Endothelial cell of umbilical vein (primary cell): Measurements from ENCODE around the gene INSIG2. TPM values are rescaled to one million over a fixed set of nuclear protein-coding genes. Genes with fewer than 3 reads are reported as not detected.

ENCODE experiments used
- BruUV-seq: library from RNA; stranded (reverse); fragments of 400-500 nt; replicated peaks from 2 replicates; lab custom pipeline; 2021; lab: Mats Ljungman, UMichigan
- CTCF ChIA-PET: fragments of 300-600, 350-600 bp; sonication (Branson Sonifier 250); formaldehyde crosslinking; loops from one replicate; lab custom pipeline; 2021; ENCODE audit warnings: antibody characterized with exemption, inconsistent platforms; lab: Charles Lee
- POLR2A ChIA-PET: fragments of 300-600, 350-600 bp; sonication (Branson Sonifier 250); formaldehyde crosslinking; loops from one replicate; lab custom pipeline; 2021; ENCODE audit warnings: antibody characterized with exemption, inconsistent platforms; lab: Charles Lee
- DNase-seq: peaks from one replicate; pipeline ENCODE4 v3.0.0-alpha.2; 2011; ENCODE audit warnings: low read depth, low spot score
- FAIRE-seq: peaks from 2 replicates; lab custom pipeline; 2011; peaks lifted over from hg19 to GRCh38; lab: Jason Lieb, UNC
- H2AFZ ChIP-seq: 2 replicates; pipeline ENCODE4 v1.6.0; 2012; ENCODE audit warnings: low read depth, low read length, control low read depth, inconsistent platforms
- H3K27ac ChIP-seq: 2 replicates; pipeline ENCODE4 v1.5.1; 2011; ENCODE audit warnings: low read depth, mild to moderate bottlenecking, control low read depth, low read length, moderate library complexity; ENCODE audit not compliant: insufficient read depth
- H3K27me3 ChIP-seq, 2 experiments: 2 replicates each; pipeline versions ENCODE4 v1.6.0 to v1.6.1; 2011; ENCODE audit warnings: low read length in 2 of 2, mixed read lengths in 1 of 2; ENCODE audit not compliant: control insufficient read depth in 2 of 2, insufficient read depth in 2 of 2
- H3K36me3 ChIP-seq, 2 experiments: 2 replicates in 1 of 2; 3 replicates in 1 of 2; pipeline ENCODE4 v1.5.1; 2011; ENCODE audit warnings: low read length in 2 of 2, mild to moderate bottlenecking in 1 of 2, moderate library complexity in 1 of 2; ENCODE audit not compliant: control insufficient read depth in 2 of 2, insufficient read depth in 2 of 2; ENCODE audit errors: extremely low read depth in 1 of 2
- H3K4me1 ChIP-seq: 3 replicates; pipeline ENCODE4 v1.5.1; 2011; ENCODE audit warnings: mild to moderate bottlenecking, low read length; ENCODE audit not compliant: control insufficient read depth, insufficient read depth; ENCODE audit errors: extremely low read depth
- H3K4me2 ChIP-seq: 2 replicates; pipeline ENCODE4 v1.6.1; 2011; ENCODE audit warnings: low read length, control low read depth, mixed read lengths; ENCODE audit not compliant: insufficient read depth
- H3K4me3 ChIP-seq, 3 experiments: fragments of 200-600 bp in 1 of 3; sonication (generic), shearing (Covaris generic) in 1 of 3; replicated peaks in 1 of 3; 2 replicates each; pipeline ENCODE4 v1.5.1; 2011 to 2016; ENCODE audit warnings: control low read depth in 3 of 3, low read length in 3 of 3, mild to moderate bottlenecking in 2 of 3, inconsistent platforms in 1 of 3, low read depth in 1 of 3, moderate library complexity in 1 of 3; ENCODE audit not compliant: insufficient read depth in 1 of 3
- H3K79me2 ChIP-seq: 2 replicates; pipeline ENCODE4 v1.6.0; 2012; ENCODE audit warnings: low read length, inconsistent platforms; ENCODE audit not compliant: control insufficient read depth, insufficient read depth
- H3K9ac ChIP-seq: replicated peaks from 2 replicates; pipeline ENCODE3; 2011; ENCODE audit warnings: low read length, control low read depth; ENCODE audit not compliant: insufficient read depth; ENCODE audit errors: extremely low read depth
- H3K9me1 ChIP-seq: replicated peaks from 3 replicates; pipeline ENCODE4 v1.6.0; 2011; ENCODE audit warnings: mild to moderate bottlenecking, low read length; ENCODE audit not compliant: control insufficient read depth, insufficient read depth; ENCODE audit errors: extremely low read depth
- H3K9me3 ChIP-seq: replicated peaks from 2 replicates; pipeline ENCODE4 v1.5.1; 2012; ENCODE audit warnings: low read length, inconsistent platforms; ENCODE audit not compliant: control insufficient read depth, insufficient read depth
- H4K20me1 ChIP-seq: replicated peaks from 2 replicates; pipeline ENCODE3; 2011; ENCODE audit warnings: mild to moderate bottlenecking, low read length; ENCODE audit not compliant: control insufficient read depth, insufficient read depth; ENCODE audit errors: extremely low read depth
- EZH2 ChIP-seq: IDR thresholded peaks from 2 replicates; pipeline ENCODE4 v1.6.1; 2012; ENCODE audit warnings: borderline replicate concordance, low read depth, mild to moderate bottlenecking, moderate library complexity, low read length, inconsistent platforms; ENCODE audit not compliant: severe bottlenecking
- FOS ChIP-seq: IDR thresholded peaks from 2 replicates; pipeline ENCODE4 v1.6.1; 2011; ENCODE audit warnings: mild to moderate bottlenecking, low read length, moderate library complexity, borderline replicate concordance; ENCODE audit not compliant: insufficient read depth
- GATA2 ChIP-seq: IDR thresholded peaks from 2 replicates; pipeline ENCODE4 v1.7.0; 2011; ENCODE audit warnings: low read depth, mild to moderate bottlenecking, moderate library complexity, mixed read lengths, low read length; ENCODE audit not compliant: insufficient read length, insufficient read depth
- JUN ChIP-seq: IDR thresholded peaks from 2 replicates; pipeline ENCODE4 v1.6.1; 2011; ENCODE audit warnings: borderline replicate concordance, low read depth; ENCODE audit not compliant: insufficient read length, insufficient read depth
- MAX ChIP-seq: IDR thresholded peaks from 2 replicates; pipeline ENCODE4 v1.6.1; 2011; ENCODE audit not compliant: insufficient read depth, insufficient read length
- MYC ChIP-seq: IDR thresholded peaks from one replicate; pipeline ENCODE4 v1.6.1; 2011; ENCODE audit warnings: mild to moderate bottlenecking, low read depth, low read length
- POLR2A ChIP-seq: IDR thresholded peaks from 2 replicates; pipeline ENCODE4 v1.6.1; 2012; ENCODE audit warnings: low read depth, mild to moderate bottlenecking, control low read depth, low read length
- POLR2AphosphoS5 ChIP-seq: IDR thresholded peaks from 2 replicates; pipeline ENCODE4 v1.6.1; 2012; ENCODE audit warnings: low read depth, mild to moderate bottlenecking, control low read depth, low read length, moderate library complexity; ENCODE audit not compliant: insufficient read depth
- dilution Hi-C: fragments of 300-500 bp; cut with MboI; formaldehyde crosslinking; loops from one replicate; pipeline ENCODE4 v1.15.0; 2019; ENCODE audit warnings: low sequenced_read_pairs; ENCODE audit not compliant: extremely low pct_ligation_motif_present
- intact Hi-C: fragments of 100-400 bp; cut with micrococcal nuclease; formaldehyde crosslinking; loops from one replicate; pipeline ENCODE4 v1.10.0; 2022
- polyA plus RNA-seq, 4 experiments: library from polyadenylated mRNA; depleted of rRNA in 3 of 4; stranded (reverse) in 3 of 4; unstranded in 1 of 4; fragments of >200 nt; gene quantifications; 2 replicates each; pipeline versions ENCODE4 v1.2.1 to v1.2.3, GENCODE V29; 2011 to 2012; ENCODE audit warnings: missing spikeins in 1 of 4
- total RNA-seq: library from RNA; stranded (reverse); gene quantifications from 2 replicates; pipeline ENCODE4 v1.2.3, GENCODE V29; 2021
- TF ChIP-seq, protein P1 (sequence below), 2 donors: IDR thresholded peaks; 1 replicate in 1 of 2; 2 replicates in 1 of 2; pipeline ENCODE4 v1.5.1; 2011; ENCODE audit warnings: low read length in 2 of 2, mild to moderate bottlenecking in 2 of 2, moderate library complexity in 2 of 2, control low read depth in 1 of 2, inconsistent platforms in 1 of 2, low read depth in 1 of 2; ENCODE audit not compliant: insufficient read depth in 1 of 2; ENCODE audit errors: extremely low read depth in 1 of 2

Gene INSIG2
- total and polyA plus RNA-seq, 2 donors (not counting 3 experiments of a cell fraction or from before 2014, with no cell fraction given), result 24.1 to 26.9 TPM

DNA sequence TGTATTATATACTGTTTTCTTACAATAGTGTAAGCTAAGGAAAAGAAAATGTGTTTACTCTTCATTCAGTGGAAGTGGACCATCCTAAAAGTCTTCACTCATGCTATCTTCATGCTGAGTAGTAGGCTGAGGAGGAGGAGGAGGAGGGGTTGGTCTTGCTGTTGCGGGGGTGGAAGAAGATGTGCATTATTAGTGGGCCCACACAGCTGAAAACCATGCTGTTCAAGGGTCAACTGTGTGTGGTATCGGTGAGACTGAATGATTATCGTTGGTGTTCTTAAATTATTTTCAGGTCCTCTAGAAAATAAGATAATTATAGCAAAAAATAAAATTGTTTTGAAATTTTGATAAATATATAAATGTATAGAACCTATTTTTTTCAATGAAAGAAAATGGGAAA lies 22.0 kb downstream of the INSIG2 start:
- Histone ChIP-seq H3K4me2 (no peak overlapping the region), H3K27me3 (no peaks in the 10 kb centered on the region), H3K9me1 (no peaks in the 10 kb centered on the region), H2AFZ (no peak overlapping the region), H3K4me3 (no peak overlapping the region), H4K20me1 (no peaks in the 10 kb centered on the region), H3K4me1 (peaks cover 20% of the 10 kb centered on the region), H3K79me2 (no peaks in the 10 kb centered on the region), H3K9me3 (no peaks in the 10 kb centered on the region), H3K36me3 (peaks cover 0 to 2% of the 10 kb centered on the region in 2 experiments), H3K9ac (no peak overlapping the region), H3K27ac (no peak overlapping the region)
- TF ChIP-seq POLR2A (no peak), FOS (no peak), MYC (no peak), JUN (no peak), EZH2 (no peak), MAX (no peak), POLR2AphosphoS5 (no peak), GATA2 (no peak)
- TF ChIP-seq, protein P1, sequence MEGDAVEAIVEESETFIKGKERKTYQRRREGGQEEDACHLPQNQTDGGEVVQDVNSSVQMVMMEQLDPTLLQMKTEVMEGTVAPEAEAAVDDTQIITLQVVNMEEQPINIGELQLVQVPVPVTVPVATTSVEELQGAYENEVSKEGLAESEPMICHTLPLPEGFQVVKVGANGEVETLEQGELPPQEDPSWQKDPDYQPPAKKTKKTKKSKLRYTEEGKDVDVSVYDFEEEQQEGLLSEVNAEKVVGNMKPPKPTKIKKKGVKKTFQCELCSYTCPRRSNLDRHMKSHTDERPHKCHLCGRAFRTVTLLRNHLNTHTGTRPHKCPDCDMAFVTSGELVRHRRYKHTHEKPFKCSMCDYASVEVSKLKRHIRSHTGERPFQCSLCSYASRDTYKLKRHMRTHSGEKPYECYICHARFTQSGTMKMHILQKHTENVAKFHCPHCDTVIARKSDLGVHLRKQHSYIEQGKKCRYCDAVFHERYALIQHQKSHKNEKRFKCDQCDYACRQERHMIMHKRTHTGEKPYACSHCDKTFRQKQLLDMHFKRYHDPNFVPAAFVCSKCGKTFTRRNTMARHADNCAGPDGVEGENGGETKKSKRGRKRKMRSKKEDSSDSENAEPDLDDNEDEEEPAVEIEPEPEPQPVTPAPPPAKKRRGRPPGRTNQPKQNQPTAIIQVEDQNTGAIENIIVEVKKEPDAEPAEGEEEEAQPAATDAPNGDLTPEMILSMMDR (IDR thresholded peaks at IDR 0.05; ENCODE audit: extremely low read depth in 1 of 2, insufficient read depth in 1 of 2, low read depth in 1 of 2, low read length in 2 of 2), result no peak
- ChIA-PET POLR2A (no interaction called here), CTCF (interaction anchor here (0.8 kb wide), 1 partner anchor 21 kb away, joined by 3 read pairs; no protein-coding TSS in a partner anchor)
- DNase-seq (no peak), FAIRE-seq (no peak)
- intact Hi-C loops (loop anchor here (5.0 kb wide), 1 partner anchor 77 kb away; no protein-coding TSS in a partner anchor), dilution Hi-C loops (no loop called here)
- BruUV-seq, result no TSS peak
